ENCODE results near the gene DNAJC16. TPM values are rescaled to one million over a fixed set of nuclear protein-coding genes. Genes with fewer than 3 reads are reported as not detected.

Gene DNAJC16
- total RNA-seq, 1 experiment from 2014 or later: 18.2 TPM

- Mint-ChIP-seq H3K36me3 (ENCODE audit: insufficient read depth, unreplicated experiment) (peaks cover 27% of the 10 kb centered on the region), H3K27me3 (ENCODE audit: unreplicated experiment) (no peaks in the 10 kb centered on the region), H3K9me3 (ENCODE audit: low read depth, unreplicated experiment) (no peaks in the 10 kb centered on the region), H3K4me3 (ENCODE audit: low read depth, unreplicated experiment) (no peak overlapping the region), H3K4me1 (ENCODE audit: low read depth, unreplicated experiment) (no peaks in the 10 kb centered on the region), H3K27ac (ENCODE audit: unreplicated experiment) (no peak overlapping the region)
- intact Hi-C loops (cut with micrococcal nuclease; ENCODE audit: unreplicated experiment): no loop called here
- BruUV-seq (replicated peaks): no TSS peak
- TF ChIP-seq, protein P1, sequence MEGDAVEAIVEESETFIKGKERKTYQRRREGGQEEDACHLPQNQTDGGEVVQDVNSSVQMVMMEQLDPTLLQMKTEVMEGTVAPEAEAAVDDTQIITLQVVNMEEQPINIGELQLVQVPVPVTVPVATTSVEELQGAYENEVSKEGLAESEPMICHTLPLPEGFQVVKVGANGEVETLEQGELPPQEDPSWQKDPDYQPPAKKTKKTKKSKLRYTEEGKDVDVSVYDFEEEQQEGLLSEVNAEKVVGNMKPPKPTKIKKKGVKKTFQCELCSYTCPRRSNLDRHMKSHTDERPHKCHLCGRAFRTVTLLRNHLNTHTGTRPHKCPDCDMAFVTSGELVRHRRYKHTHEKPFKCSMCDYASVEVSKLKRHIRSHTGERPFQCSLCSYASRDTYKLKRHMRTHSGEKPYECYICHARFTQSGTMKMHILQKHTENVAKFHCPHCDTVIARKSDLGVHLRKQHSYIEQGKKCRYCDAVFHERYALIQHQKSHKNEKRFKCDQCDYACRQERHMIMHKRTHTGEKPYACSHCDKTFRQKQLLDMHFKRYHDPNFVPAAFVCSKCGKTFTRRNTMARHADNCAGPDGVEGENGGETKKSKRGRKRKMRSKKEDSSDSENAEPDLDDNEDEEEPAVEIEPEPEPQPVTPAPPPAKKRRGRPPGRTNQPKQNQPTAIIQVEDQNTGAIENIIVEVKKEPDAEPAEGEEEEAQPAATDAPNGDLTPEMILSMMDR (IDR thresholded peaks at IDR 0.05; ENCODE audit: unreplicated experiment): no peak
- CTCF ChIA-PET: no interaction called here
- no peak for DNase-seq
Observed at GRCh38 chr1:15538771-15539170, 12.1 kb downstream of the DNAJC16 start.

- H3K9me3 Mint-ChIP-seq (ENCODE audit: low read depth, unreplicated experiment): no peaks in the 10 kb centered on the region
- no peaks in the 10 kb centered on the region for H3K4me1 Mint-ChIP-seq (ENCODE audit: low read depth, unreplicated experiment)
- CTCF ChIA-PET: no interaction called here
- H3K27me3 Mint-ChIP-seq (ENCODE audit: unreplicated experiment): no peaks in the 10 kb centered on the region
- TF ChIP-seq, protein P1 (IDR thresholded peaks at IDR 0.05; ENCODE audit: unreplicated experiment): no peak
- peaks cover 20% of the 10 kb centered on the region for H3K36me3 Mint-ChIP-seq (ENCODE audit: insufficient read depth, unreplicated experiment)
- no peak overlapping the region for H3K27ac Mint-ChIP-seq (ENCODE audit: unreplicated experiment)
- no TSS peak for BruUV-seq (replicated peaks)
- no peak overlapping the region for H3K4me3 Mint-ChIP-seq (ENCODE audit: low read depth, unreplicated experiment)
- intact Hi-C loops (cut with micrococcal nuclease; ENCODE audit: unreplicated experiment): no loop called here
- DNase-seq: no peak
Observed at GRCh38 chr1:15540186-15540585, 13.5 kb downstream of the DNAJC16 start.

DNA sequence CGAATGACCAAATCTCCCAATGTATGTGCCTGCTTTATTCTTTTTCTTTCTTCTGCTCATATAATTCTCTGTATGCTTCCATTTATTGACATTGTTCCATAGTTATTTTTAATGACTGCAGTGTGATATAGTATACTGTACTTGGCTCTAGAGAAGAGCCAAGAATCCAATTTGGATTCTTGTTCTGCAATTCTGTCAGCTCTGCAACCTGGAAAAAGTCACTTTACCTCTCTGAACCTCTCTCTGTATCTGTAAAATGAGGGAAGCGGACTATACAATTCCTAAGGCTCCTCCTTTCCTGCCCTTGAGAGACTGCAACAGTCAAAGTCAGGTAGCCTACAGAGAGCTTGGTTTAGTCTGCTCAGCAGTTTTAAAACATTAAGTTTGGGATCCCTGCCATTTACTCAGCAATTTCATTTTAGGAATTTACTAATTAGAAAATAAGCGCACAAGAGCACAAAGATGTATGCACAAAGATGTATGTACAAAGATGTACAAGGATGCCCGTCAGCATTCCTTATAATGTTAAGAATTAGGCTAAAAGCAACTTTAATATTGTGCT, 14.7 kb downstream of the DNAJC16 start:
- TF ChIP-seq, protein P1 (IDR thresholded peaks at IDR 0.05; ENCODE audit: unreplicated experiment): no peak
- CTCF ChIA-PET: no interaction called here

GRCh38 chr1:15542388-15543250, 16.0 kb downstream of the DNAJC16 start:
- CTCF ChIA-PET: no interaction called here
- BruUV-seq (replicated peaks): no TSS peak
- Mint-ChIP-seq H3K4me1 (ENCODE audit: low read depth, unreplicated experiment) (no peaks in the 10 kb centered on the region), H3K27ac (ENCODE audit: unreplicated experiment) (no peak overlapping the region), H3K27me3 (ENCODE audit: unreplicated experiment) (no peaks in the 10 kb centered on the region), H3K4me3 (ENCODE audit: low read depth, unreplicated experiment) (no peak overlapping the region), H3K9me3 (ENCODE audit: low read depth, unreplicated experiment) (no peaks in the 10 kb centered on the region), H3K36me3 (ENCODE audit: insufficient read depth, unreplicated experiment) (peaks cover 12% of the 10 kb centered on the region)
- no peak for DNase-seq
- intact Hi-C loops (cut with micrococcal nuclease; ENCODE audit: unreplicated experiment): no loop called here
- TF ChIP-seq, protein P1 (IDR thresholded peaks at IDR 0.05; ENCODE audit: unreplicated experiment): no peak

More for the DNA sequence above, 14.7 kb downstream of the DNAJC16 start:
- peaks cover 14% of the 10 kb centered on the region for H3K36me3 Mint-ChIP-seq (ENCODE audit: insufficient read depth, unreplicated experiment)
- H3K27ac Mint-ChIP-seq (ENCODE audit: unreplicated experiment): no peak overlapping the region
- no peaks in the 10 kb centered on the region for H3K4me1 Mint-ChIP-seq (ENCODE audit: low read depth, unreplicated experiment)
- DNase-seq: no peak
- no peaks in the 10 kb centered on the region for H3K9me3 Mint-ChIP-seq (ENCODE audit: low read depth, unreplicated experiment)
- BruUV-seq (replicated peaks): no TSS peak
- no peak overlapping the region for H3K4me3 Mint-ChIP-seq (ENCODE audit: low read depth, unreplicated experiment)
- H3K27me3 Mint-ChIP-seq (ENCODE audit: unreplicated experiment): no peaks in the 10 kb centered on the region
- intact Hi-C loops (cut with micrococcal nuclease; ENCODE audit: unreplicated experiment): no loop called here
